CD14-positive monocyte (primary cell): ENCODE measurements around the gene CES4A. TPM values are rescaled to one million over a fixed set of nuclear protein-coding genes. Genes with fewer than 3 reads are reported as not detected.

Source experiments
- DNase-seq, 3 donors: peaks; one replicate each; pipeline ENCODE4 v3.0.0-alpha.2; 2011 to 2022
- H2AFZ ChIP-seq: 2 replicates; pipeline ENCODE4 v1.6.0; 2012; ENCODE audit warnings: mild to moderate bottlenecking, low read depth, low read length, inconsistent platforms; ENCODE audit not compliant: insufficient read depth, poor library complexity, severe bottlenecking
- H3K27ac ChIP-seq, 2 donors: 1 replicate in 1 of 2; 2 replicates in 1 of 2; pipeline ENCODE4 v1.5.1; 2012 to 2013; ENCODE audit warnings: low read length in 2 of 2, control low read depth in 1 of 2, inconsistent platforms in 1 of 2, low read depth in 1 of 2, mild to moderate bottlenecking in 1 of 2
- H3K27me3 ChIP-seq, 2 donors: one replicate each; pipeline versions ENCODE4 v1.6.0 to v1.6.1; 2011 to 2013; ENCODE audit warnings: low read length in 2 of 2; ENCODE audit not compliant: control insufficient read depth in 2 of 2, insufficient read depth in 2 of 2
- H3K36me3 ChIP-seq, 2 donors: replicated peaks in 1 of 2; 1 replicate in 1 of 2; 2 replicates in 1 of 2; pipeline versions ENCODE4 v1.5.1 to v1.6.1; 2012 to 2013; ENCODE audit warnings: low read length in 2 of 2, control low read depth in 1 of 2, inconsistent platforms in 1 of 2, mild to moderate bottlenecking in 1 of 2; ENCODE audit not compliant: insufficient read depth in 2 of 2, control insufficient read depth in 1 of 2
- H3K4me1 ChIP-seq, 2 donors: 1 replicate in 1 of 2; 2 replicates in 1 of 2; pipeline versions ENCODE4 v1.5.1 to v1.6.1; 2012 to 2013; ENCODE audit warnings: low read length in 2 of 2, control low read depth in 1 of 2, inconsistent platforms in 1 of 2, mild to moderate bottlenecking in 1 of 2, moderate library complexity in 1 of 2; ENCODE audit not compliant: insufficient read depth in 2 of 2, control insufficient read depth in 1 of 2
- H3K4me2 ChIP-seq: replicated peaks from 2 replicates; pipeline ENCODE3; 2012; ENCODE audit warnings: low read length, moderate library complexity, mild to moderate bottlenecking; ENCODE audit not compliant: poor library complexity, severe bottlenecking; ENCODE audit errors: extremely low read depth
- H3K4me3 ChIP-seq, 3 experiments: fragments of 200-600 bp in 1 of 3; sonication (generic) in 1 of 3; replicated peaks in 1 of 3; 1 replicate in 2 of 3; 2 replicates in 1 of 3; pipeline ENCODE4 v1.5.1; 2011 to 2013; ENCODE audit warnings: low read length in 3 of 3, mild to moderate bottlenecking in 3 of 3, control low read depth in 2 of 3, low read depth in 2 of 3, inconsistent platforms in 1 of 3, moderate library complexity in 1 of 3
- H3K79me2 ChIP-seq: 2 replicates; pipeline ENCODE4 v1.6.0; 2012; ENCODE audit warnings: mild to moderate bottlenecking, control low read depth, inconsistent platforms, low read length, moderate library complexity; ENCODE audit not compliant: insufficient read depth
- H3K9ac ChIP-seq: 2 replicates; pipeline ENCODE4 v1.6.0; 2017; ENCODE audit warnings: low read length, mild to moderate bottlenecking; ENCODE audit not compliant: insufficient read depth, poor library complexity, severe bottlenecking
- H3K9me3 ChIP-seq, 2 donors: replicated peaks in 1 of 2; 1 replicate in 1 of 2; 2 replicates in 1 of 2; pipeline versions ENCODE4 v1.5.1 to v1.6.1; 2012 to 2013; ENCODE audit warnings: low read length in 2 of 2, control low read depth in 1 of 2; ENCODE audit not compliant: control insufficient read depth in 1 of 2, insufficient read depth in 1 of 2
- H4K20me1 ChIP-seq: 2 replicates; pipeline ENCODE4 v1.6.0; 2012; ENCODE audit warnings: mild to moderate bottlenecking, low read length, control low read depth, moderate library complexity; ENCODE audit not compliant: insufficient read depth
- H3K27ac Mint-ChIP-seq, 7 donors: one replicate each; pipeline ENCODE4 v1.8.0; 2020; ENCODE audit warnings: mild to moderate bottlenecking in 7 of 7, mixed read lengths in 7 of 7, moderate library complexity in 6 of 7, inconsistent platforms in 2 of 7
- H3K27me3 Mint-ChIP-seq, 3 donors: one replicate each; pipeline ENCODE4 v1.8.0; 2021 to 2022; ENCODE audit warnings: low read depth in 3 of 3, mild to moderate bottlenecking in 3 of 3, mixed read lengths in 3 of 3, moderate library complexity in 3 of 3, inconsistent platforms in 1 of 3
- H3K36me3 Mint-ChIP-seq, 2 donors: one replicate each; pipeline ENCODE4 v1.8.0; 2020; ENCODE audit warnings: mixed read lengths in 2 of 2, inconsistent platforms in 1 of 2, mild to moderate bottlenecking in 1 of 2
- H3K4me1 Mint-ChIP-seq: one replicate; pipeline ENCODE4 v1.8.0; 2020; ENCODE audit warnings: mild to moderate bottlenecking, mixed read lengths
- H3K4me3 Mint-ChIP-seq, 2 donors: one replicate each; pipeline ENCODE4 v1.8.0; 2020; ENCODE audit warnings: mild to moderate bottlenecking in 2 of 2, mixed read lengths in 2 of 2, moderate library complexity in 1 of 2
- H3K9me3 Mint-ChIP-seq, 7 donors: one replicate each; pipeline ENCODE4 v1.8.0; 2020 to 2022; ENCODE audit warnings: mixed read lengths in 7 of 7, mild to moderate bottlenecking in 6 of 7, moderate library complexity in 6 of 7, inconsistent platforms in 2 of 7
- WGBS: methylation state at CpG from one replicate; pipeline ENCODE4 v1.1.5; 2013; ENCODE audit warnings: missing lambda C conversion rate; ENCODE audit not compliant: insufficient coverage; 5-methylcytosine and 5-hydroxymethylcytosine counted together
- intact Hi-C, 2 donors: fragments of 100-400 bp; cut with micrococcal nuclease; formaldehyde crosslinking; loops; one replicate each; pipeline versions ENCODE4 v1.15.0 to v1.15.1; 2023
- polyA plus RNA-seq, 3 donors: library from polyadenylated mRNA; depleted of rRNA in 1 of 3; unstranded in 2 of 3; stranded (reverse) in 1 of 3; fragments of 300-500 nt in 2 of 3; fragments of >200 nt in 1 of 3; fragmentation: Illumina TruSeq in 2 of 3; gene quantifications; 1 replicate in 2 of 3; 2 replicates in 1 of 3; pipeline ENCODE4 v1.2.3, GENCODE V29; 2012 to 2021
- TF ChIP-seq, protein P1 (sequence below): fragments of 200-600 bp; IDR thresholded peaks from one replicate; pipeline ENCODE4 v1.8.0; 2022; ENCODE audit warnings: antibody characterized with exemption, mild to moderate bottlenecking

CES4A gene
- polyA plus RNA-seq, 3 donors: 3.3 to 47.6 (median 4.1) TPM

DNA sequence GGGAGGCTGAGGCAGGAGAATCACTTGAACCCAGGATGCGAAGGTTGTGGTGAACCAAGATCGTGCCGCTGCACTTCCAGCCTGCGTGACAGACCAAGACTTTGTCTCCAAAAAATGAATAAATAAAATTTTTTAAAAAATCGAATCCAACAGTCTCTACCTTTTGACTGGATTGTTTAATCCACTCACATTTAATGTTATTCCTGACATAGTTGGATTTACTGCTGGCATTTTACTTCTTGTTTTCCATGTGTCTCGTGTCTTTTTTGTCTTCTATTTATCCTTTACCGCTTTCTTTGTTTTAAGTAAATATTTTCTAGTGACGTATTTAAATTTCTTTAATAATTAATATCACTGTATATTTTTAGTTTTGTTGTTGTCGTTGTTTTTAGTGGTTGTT, 5.4 kb upstream of the CES4A start:
- Histone ChIP-seq H3K4me3 (no peak overlapping the region), H2AFZ (no peak overlapping the region), H3K36me3 (no peaks in the 10 kb centered on the region), H3K4me2 (no peak overlapping the region), H3K27ac (no peak overlapping the region), H3K9me3 (no peaks in the 10 kb centered on the region), H3K79me2 (no peaks in the 10 kb centered on the region), H3K27me3 (no peaks in the 10 kb centered on the region), H3K4me1 (no peaks in the 10 kb centered on the region), H4K20me1 (no peaks in the 10 kb centered on the region), H3K9ac (no peak overlapping the region)
- 80% methylated on average over 1 of the region's 9 CpGs for WGBS
- Mint-ChIP-seq H3K27ac (no peak overlapping the region), H3K9me3 (no peaks in the 10 kb centered on the region), H3K4me3 (no peak overlapping the region), H3K27me3 (peaks cover 5 to 10% (median 5%) of the 10 kb centered on the region in 3 donors), H3K4me1 (no peaks in the 10 kb centered on the region), H3K36me3 (no peaks in the 10 kb centered on the region)
- no peak for DNase-seq
- TF ChIP-seq, protein P1, sequence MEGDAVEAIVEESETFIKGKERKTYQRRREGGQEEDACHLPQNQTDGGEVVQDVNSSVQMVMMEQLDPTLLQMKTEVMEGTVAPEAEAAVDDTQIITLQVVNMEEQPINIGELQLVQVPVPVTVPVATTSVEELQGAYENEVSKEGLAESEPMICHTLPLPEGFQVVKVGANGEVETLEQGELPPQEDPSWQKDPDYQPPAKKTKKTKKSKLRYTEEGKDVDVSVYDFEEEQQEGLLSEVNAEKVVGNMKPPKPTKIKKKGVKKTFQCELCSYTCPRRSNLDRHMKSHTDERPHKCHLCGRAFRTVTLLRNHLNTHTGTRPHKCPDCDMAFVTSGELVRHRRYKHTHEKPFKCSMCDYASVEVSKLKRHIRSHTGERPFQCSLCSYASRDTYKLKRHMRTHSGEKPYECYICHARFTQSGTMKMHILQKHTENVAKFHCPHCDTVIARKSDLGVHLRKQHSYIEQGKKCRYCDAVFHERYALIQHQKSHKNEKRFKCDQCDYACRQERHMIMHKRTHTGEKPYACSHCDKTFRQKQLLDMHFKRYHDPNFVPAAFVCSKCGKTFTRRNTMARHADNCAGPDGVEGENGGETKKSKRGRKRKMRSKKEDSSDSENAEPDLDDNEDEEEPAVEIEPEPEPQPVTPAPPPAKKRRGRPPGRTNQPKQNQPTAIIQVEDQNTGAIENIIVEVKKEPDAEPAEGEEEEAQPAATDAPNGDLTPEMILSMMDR: no peak
- intact Hi-C loops: no loop called here

DNA sequence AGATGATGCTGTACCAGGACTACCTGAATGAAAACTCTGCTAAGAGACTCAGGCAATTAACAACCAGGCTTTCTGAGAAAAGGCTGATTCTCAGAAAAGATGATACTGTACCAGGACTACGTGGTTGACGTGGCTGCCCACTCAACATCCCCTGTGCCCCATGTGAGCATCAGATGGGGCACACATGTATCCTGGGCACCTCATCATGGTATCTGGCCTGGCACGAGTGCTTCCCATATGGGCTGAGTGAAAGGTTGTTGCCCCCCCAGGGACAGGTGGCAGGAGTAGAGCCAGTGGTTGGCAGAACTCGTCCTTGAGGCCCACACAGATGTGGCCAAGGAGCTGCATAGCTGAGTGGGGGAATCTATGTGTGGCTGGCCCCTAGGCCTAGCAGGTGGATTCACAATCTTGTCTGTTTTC, 3.5 kb upstream of the CES4A start:
- Mint-ChIP-seq H3K4me1 (no peaks in the 10 kb centered on the region), H3K36me3 (no peaks in the 10 kb centered on the region), H3K27me3 (peaks cover 5 to 7% (median 6%) of the 10 kb centered on the region in 3 donors), H3K27ac (no peak overlapping the region), H3K4me3 (no peak overlapping the region), H3K9me3 (no peaks in the 10 kb centered on the region)
- Histone ChIP-seq H2AFZ (no peak overlapping the region), H3K4me1 (no peaks in the 10 kb centered on the region), H4K20me1 (no peaks in the 10 kb centered on the region), H3K79me2 (no peaks in the 10 kb centered on the region), H3K9me3 (no peaks in the 10 kb centered on the region), H3K9ac (no peak overlapping the region), H3K27ac (no peak overlapping the region), H3K27me3 (no peaks in the 10 kb centered on the region), H3K36me3 (no peaks in the 10 kb centered on the region), H3K4me3 (no peak overlapping the region), H3K4me2 (no peak overlapping the region)
- intact Hi-C loops: no loop called here
- 91% methylated on average over 4 of the region's 4 CpGs for WGBS
- DNase-seq: no peak
- TF ChIP-seq, protein P1: no peak
